HG02981 (cell line): ENCODE data around the gene ESPL1.

Experiments used
- ATAC-seq: cut with Tn5 transposase; IDR thresholded peaks from one replicate; pipeline ENCODE4 v1.9.1; 2021; ENCODE audit warnings: mild to moderate bottlenecking, moderate library complexity; ENCODE audit not compliant: unreplicated experiment

ESPL1 gene

DNA sequence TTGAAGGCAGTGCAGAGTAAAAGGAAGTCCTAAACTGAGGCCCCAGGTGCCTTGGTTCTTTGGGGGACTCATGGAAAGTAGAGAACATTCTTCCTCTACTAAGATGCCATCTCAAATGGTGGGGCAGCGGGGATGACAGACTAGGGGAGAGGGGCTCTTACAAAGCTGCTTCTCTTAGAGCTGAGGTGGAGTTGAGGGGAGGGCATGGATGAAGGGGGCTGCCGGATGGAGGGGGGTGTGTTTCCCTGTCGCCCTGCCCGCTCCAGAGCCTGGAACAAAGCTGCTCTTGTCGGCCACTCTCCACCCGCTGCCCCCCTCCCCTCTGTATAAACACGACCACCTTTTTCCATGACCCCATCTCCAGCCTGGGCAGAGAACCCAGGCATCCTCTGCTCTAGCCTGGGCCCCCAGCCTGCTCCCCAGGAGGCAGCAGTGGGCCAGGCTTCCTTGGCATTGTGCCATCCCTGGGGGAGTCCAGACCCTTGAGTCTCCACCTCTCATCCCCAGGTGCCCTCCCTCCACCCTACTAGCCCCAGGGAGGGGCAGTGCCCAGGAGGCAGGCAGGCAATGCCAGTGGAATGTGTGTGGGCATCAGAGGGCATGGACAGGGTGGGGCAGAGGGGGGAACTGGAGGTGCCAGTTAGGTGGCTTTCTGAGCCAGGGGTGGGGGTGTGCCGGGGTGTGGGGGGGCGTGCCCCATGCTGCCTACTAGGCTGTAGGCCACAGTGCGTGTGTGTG is 37.8 kb upstream of the ESPL1 start:
- no peak for ATAC-seq

DNA sequence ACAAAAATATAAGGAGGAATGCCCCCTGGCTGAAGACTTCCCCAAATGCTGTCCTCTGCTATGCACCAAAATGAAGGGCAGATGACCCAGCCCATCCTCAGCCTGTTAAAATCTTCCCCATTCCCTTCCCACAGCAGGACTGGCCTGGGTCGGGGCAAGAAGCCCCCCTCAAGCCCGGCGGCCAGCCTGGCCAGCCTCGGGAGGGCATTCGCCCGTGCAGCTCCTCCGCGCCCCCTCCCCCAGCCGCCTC is 36.5 kb upstream of the ESPL1 start:
- ATAC-seq = no peak

DNA sequence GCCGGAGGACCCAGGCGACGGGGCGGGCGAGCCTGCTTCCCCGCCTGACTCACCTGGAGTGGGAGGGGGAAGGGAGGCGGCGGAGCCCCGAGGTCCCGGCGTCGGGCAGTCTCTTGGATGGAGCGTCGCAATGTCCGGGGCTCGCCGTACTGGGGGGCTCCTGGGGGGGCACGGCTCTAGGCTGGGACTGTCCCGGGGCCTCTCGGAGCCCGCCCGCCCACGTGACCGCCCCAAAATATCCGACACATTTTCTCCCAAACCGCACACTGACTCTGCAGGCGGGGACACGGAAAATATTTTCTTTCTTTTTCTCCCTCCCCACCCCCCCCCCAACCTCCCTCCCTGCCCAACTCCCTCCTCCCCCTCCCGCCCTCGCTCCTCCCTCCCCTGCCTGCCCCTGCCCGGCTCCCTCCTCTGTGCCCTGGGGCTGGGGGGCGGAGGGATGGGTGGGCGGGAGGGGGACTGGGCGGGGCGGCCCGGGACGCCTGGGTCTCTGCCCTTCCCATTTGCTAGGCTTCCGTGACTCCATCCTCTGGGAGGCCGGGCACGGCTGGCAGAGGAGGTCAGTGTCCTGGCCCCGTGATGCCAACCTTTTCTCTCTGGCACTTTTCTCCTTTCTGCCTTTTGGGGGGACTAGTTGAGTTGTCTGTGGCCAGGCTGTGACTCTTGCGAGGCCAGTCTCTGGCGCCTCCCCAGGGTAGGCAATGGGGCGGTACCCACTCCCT is 36.0 kb upstream of the ESPL1 start, which contains the start of gene RARG:
RARG (minus strand) TSS at position 289 of the 725 bp plus-strand sequence. CDS start 4,664 bp downstream, outside the sequence.
- ATAC-seq = no peak

DNA sequence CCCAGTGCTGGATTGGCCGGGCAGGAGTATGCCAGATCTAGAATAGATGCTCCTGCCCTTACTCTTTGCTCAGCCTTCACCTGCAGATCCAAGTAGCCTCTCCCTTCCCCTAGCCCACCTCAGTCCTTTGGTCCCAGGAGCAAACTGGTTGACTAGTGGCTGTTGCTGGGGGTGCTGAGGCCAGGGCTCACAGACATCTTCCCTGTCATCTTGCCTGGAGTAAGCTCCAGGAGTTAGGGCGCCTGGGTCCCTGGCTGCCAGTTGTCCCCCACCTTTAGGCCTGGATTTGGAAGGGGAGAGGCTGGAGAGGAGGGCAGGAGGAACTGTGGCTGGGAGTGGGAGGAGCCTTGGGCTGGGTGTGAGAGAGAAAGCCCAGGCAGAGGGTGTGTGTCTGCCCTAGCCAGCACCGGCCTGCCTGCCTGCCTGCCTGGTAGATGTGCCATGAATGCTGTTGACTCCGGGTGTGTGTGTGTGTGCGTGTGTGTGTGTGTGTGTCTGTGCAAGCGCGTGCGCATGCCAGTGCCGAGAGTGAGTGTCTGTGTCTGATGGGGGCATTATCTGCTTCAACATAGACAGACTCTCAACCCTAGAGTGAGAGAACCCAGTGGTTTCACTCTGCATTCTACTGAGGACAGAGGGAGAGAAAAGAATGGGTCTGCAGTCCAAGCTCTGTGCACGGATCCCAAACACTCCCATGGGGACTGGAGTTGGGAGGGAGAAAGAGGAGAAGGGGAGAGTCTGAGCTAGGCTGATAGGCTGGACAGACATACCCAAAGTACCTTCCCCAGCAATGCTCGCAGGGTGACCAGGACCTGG is 35.2 kb upstream of the ESPL1 start:
- no peak for ATAC-seq

DNA sequence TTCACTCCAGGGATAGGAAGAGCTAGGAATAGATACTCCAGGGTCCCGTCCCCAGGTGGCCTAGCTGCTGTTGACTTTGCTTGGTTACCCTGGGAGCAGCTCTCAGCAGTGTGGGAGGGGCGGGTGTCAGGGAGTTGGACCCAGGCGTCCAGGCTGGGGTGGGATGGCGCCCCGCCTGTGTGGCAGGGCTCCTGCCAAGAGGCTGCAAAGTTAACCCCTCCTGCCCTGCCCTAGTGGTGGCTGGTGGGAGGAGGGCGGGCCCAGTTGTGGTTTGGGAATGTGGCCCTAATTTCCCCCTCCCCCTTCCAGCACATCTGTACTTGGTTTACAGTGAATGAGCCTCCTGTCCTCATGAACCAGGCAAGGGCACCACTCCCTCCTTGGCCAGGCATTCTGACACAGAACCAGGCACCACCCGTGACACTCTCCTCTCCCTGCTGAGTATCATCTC is 34.4 kb upstream of the ESPL1 start:
- ATAC-seq = no peak

DNA sequence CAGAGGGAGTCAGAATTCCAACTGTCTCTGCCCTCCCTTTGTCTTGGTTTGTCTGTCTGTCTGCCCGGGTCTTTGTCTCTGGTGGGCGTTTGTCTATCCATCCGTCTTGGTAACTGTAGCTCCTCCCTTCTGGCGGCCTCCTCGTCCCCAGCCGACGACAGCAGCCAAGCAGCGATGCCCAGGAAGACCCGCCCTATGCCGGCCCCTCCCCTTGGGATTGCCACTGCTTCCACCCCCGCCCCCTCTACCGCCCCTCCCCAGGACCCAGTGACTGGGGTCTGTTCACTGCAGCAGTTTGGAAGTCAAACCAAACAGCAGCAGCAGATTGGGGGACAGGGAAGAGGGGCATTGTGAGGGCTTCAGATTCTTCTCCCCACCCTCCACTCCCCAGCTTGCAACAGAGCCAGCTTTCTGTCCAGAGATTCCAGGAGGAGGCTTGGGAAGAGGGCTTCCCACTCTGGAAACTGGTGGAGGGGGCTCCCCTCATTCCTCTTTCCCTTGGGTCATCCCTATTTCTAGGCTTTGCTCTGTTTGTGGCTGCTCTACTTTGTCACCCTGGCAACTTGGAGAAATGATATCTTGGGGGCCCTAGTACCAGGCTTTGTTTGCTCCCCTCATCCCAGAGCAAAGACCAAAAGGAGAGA is 33.7 kb upstream of the ESPL1 start:
- ATAC-seq = no peak

DNA sequence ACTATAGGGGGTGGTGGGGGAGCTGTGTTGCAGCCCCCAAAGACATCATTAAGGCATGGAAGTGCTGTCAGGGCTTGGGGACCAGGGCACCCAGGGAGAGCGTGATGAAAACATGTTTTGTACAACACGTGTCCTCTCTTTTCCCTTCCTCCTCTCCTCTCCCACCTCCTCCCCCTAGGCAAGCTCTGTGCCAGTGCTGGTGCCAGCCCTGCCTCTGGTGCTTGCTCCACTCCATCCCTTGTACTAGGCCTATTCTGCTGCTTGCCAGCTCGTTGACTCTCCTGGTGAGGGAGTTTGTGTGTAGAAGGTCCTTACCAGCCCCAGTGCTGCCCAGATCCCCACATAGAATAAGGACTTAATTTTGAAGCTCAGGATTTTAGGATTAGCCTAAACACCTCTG is 32.9 kb upstream of the ESPL1 start:
- ATAC-seq = no peak

DNA sequence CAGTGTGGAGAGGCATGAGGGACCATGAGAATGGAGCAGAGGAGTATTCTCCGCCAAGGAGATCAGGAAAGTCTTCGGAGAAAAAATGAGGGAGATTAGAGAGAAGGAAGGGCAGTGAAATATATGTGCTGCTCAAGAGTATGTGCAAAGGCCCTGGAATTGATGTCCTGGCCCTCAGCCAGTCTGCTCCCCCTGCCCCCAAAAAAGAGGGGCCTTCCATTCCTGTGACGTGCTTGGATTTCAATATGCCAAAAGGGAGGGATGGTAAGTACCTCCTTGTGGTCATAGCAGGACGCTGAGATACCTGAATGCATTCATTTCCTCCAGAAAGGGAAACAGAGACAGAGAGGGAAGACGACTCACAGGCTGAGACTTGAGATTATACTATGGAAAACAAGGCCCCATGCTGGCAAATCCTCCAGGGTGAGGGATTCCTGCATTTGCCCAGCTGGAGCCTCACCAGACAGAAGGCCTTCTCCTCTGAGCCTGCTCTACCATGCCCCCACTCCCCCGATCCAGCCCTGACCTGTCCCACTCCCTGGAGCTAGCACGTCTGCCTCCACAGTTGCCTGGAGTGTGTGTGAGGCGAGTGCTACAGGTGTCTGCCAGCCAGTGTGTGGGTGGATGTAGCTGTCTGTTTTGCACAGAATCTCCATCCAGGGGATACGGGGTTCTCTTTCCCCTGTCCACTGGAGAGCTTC is 32.2 kb upstream of the ESPL1 start:
- ATAC-seq = no peak

DNA sequence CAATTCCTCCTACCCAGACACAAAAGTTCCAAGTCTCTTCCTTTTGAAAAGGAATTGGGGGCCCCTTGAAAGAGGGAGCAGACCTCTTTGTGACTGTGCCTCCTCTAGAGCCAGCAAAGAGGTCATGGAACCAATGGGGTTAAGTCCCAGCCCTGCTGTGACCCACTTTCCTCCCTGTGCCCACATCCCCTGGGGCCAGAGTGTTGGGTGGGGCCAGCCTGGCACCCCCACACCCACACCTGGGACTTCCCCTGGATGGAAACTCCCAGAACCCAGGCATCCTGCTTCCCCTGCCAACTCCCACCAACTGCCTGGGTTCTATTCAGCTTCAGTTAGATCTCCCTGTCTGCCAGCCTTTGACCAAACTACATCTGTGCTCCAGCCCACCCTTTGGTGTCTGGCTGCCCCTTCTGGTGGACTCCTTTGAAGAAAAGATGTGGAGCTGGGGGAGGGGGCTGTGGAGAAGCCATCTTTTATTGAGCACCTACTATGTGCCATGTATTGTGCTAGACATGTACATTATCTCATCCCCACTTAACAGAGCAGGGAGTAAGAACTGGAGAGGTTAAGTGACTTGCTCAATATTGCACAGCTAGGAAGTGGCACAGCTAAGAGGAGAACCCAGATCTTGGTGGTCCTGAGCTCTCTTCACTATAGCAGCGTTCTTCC is 31.5 kb upstream of the ESPL1 start:
- ATAC-seq = no peak

DNA sequence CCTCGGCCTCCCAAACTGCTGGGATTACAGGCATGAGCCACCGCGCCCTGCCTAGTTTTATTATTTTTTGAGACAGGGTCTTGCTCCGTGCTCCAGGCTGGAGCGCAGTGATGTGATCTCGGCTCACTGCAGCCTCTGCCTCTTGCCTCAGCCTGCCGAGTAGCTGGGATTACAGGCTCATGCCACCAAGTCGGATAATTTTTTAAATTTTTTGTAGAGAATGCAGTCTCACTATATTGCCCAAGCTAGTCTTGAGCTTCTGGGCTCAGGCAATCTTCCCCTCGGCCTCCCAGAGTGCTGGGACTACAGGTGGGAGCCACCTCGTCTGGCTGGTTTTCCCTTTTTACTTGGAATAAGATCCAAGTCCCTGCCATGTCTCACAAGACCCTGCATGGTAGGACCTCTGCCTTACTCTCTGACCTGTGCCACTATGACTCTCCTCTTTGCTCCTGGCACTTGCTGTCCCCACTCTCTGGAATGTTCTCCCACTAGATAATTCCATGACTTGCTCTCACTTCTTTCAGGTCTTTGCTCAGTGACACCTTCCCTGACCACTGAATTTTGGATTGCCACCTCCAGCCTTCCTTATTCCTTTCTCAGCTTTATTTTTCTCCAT is 28.3 kb upstream of the ESPL1 start:
- ATAC-seq = no peak

DNA sequence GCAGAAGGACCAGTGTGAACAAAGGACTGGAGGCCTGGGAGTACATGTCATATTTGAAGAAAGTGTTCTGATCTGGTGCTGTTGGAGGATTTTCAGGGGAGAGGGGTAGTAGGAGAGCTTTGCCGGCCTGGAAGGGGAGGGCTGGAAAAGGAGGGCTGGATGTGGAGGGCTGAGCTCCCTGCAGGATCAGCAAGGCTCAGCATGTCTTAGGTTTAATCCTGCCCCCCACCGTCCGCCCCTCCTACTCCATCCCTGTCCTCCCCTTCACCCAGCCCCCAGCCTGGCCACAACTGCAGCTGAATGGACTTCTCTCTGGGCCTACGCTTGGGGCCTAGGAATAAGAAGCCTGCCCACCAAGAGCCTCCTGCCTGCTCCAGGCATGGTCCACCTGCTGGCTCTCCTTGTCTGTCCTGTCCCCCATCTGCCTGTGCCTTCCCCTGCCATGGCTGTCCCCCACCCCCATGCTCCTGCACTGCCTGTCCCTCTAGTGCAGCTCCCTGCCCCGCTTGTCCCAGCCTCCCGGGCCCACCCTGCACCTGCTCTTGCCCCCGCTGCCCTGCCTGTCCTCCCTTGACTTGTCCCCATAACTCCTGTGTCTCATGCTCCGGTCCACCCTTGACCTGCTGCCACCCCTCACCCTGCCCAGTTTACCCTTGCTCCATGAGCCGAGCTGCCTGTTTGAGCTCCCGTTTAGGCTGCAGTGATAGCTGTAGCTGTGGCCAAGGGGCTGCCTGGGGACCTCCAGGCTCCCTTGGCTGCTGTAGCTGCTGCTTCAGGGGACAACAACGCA is 26.3 kb upstream of the ESPL1 start:
- ATAC-seq = no peak

DNA sequence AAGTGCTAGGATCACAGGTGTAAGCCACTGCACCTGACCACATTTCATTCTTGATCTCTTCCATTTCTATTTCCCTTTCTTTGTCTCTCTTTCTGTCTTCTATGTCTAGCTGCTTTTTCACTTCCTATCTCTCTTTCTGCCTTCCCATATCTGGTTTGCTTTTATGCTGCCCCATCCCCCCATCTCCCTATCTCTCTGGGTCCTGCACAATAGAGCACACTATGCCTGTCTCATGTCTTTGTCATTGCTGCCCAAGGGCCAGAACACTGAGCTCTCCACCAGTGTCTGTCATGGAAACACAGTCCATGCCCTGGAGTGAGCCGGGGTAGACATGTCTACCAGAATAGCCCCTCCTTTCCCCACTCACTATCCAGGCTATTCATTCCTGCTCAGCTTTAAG is 23.8 kb upstream of the ESPL1 start:
- ATAC-seq = no peak

DNA sequence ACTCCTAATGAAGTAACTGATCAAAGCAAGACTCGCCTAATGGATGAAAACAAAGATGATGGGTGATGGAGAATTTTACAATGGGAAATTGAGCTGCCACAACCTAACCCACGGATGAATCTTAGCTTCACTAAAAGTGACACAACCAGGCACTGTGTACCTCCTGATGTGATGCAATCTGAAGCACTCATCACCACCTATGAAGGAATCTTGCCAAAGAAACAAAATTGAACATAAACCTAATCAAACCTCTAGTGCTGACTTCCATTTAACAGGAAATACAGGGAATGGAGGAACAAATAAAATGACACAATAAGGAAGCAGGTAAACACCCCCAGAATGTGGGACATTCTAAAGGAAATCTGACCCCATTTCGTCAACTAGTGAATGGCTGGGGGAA is 22.8 kb upstream of the ESPL1 start:
- no peak for ATAC-seq

DNA sequence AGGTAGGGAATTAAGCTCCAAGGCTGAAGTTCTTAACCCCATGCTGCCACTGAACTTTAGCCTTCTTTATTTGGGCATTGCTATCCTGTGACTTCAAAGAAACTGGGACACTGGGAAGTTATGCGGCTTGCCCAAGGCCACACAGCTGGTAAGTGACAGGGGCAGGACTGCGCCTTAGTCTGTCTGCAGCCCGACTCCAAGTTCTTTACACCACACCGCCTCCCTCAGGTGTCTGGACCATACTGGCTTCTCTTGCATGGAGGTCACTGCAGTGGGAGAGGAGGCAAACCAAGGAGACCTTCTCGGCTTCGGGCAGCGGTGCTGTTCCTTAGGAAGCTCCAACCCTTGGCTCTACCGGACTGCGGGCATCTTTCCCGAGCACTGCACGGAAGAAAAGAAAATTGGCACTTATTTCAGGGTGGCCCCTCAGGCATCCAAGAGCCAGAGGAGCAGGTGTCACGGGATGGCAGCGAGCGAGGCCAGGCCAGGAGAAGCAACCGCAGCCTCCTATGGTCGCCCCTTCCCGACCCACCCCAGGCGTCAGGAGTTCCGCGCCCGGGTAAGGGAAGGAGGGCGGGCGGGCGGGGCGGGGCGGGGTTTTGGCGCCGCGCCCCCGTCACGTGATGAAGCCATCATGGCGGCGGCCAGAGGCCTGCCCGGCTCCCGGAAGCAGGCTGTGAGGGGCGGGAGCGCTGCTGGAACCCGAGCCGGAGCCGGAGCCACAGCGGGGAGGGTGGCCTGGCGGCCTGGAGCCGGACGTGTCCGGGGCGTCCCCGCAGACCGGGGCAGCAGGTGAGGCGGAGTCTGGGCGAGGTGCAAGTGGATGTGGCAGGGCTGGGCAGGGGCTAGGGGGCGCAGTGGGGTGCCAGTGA is 16.4 kb upstream of the ESPL1 start:
- ATAC-seq = peak; percentile 68

DNA sequence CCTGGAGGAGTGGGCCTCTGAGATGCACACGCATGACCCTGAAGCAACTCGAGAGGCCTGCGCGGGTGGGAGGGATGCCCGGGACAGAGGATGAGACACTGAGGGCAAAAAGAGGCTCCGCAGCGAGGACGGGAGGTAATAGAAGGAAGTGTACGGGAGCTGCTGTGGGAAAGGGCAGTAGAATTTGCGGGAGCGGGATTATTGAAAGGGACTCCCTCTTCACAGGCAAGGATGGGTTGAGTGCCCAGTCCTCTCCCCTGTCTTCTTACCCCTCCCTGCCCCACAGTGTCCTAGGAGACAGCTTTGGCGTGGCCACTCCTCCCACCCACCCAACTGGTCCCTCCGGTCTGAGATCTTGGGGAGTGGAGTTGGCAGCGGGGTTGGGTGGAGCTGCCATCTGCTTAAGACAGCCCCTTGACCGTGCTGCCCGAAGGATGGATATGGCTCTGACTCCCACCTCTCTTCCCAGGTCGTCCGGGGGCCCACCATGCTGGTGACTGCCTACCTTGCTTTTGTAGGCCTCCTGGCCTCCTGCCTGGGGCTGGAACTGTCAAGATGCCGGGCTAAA is 15.7 kb upstream of the ESPL1 start:
- ATAC-seq = no peak

DNA sequence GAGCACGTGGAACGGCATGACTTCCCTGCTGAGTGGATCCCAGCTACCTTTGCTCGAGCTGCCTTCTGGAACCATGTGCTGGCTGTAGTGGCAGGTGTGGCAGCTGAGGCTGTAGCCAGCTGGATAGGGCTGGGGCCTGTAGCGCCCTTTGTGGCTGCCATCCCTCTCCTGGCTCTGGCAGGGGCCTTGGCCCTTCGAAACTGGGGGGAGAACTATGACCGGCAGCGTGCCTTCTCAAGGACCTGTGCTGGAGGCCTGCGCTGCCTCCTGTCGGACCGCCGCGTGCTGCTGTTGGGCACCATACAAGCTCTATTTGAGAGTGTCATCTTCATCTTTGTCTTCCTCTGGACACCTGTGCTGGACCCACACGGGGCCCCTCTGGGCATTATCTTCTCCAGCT is 14.8 kb upstream of the ESPL1 start:
- no peak for ATAC-seq

DNA sequence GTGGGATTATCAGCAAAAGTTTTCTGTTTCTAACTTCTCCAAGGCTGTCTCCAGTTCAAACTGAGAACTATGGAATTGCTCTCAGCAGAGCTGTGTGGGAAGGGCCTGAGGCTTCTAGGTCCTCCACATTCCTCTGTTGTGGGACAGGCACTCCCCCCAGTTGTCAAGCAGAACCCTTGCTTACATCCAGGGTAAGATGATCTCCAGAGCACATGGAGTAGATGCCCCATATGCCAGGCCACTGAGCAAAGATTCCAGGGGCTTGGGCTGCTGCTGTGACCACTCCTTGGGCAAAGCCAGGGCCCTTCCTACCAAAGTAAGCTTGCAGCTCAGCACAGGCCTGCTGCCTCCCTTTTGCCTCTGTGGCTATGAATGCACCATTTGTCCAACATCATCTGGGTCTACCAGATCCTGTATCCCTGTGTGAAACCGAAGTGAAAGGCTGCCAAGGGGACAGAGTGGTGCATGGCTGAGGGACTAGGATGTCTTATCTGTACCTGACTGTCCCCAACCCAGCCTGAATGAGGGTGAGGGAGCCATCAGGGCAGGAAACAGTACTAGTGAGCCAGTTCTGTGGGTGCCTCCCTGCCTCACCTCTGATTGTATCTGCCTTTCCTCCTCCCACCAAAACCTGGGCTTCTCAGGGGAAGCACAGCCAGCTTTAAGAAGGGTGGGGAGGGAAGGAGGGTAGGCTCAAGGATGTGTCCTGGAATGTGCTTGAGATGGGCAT is 13.1 kb upstream of the ESPL1 start:
- no peak for ATAC-seq
